NCI-H1105 treated with DMSO at 0.1 percent for 48 hours (cell line): ENCODE measurements around the gene TOMM20.

Experiments used
- DNase-seq: peaks from one replicate; lab custom pipeline; 2025; lab: John Stamatoyannopoulos, UW

Gene TOMM20

DNA sequence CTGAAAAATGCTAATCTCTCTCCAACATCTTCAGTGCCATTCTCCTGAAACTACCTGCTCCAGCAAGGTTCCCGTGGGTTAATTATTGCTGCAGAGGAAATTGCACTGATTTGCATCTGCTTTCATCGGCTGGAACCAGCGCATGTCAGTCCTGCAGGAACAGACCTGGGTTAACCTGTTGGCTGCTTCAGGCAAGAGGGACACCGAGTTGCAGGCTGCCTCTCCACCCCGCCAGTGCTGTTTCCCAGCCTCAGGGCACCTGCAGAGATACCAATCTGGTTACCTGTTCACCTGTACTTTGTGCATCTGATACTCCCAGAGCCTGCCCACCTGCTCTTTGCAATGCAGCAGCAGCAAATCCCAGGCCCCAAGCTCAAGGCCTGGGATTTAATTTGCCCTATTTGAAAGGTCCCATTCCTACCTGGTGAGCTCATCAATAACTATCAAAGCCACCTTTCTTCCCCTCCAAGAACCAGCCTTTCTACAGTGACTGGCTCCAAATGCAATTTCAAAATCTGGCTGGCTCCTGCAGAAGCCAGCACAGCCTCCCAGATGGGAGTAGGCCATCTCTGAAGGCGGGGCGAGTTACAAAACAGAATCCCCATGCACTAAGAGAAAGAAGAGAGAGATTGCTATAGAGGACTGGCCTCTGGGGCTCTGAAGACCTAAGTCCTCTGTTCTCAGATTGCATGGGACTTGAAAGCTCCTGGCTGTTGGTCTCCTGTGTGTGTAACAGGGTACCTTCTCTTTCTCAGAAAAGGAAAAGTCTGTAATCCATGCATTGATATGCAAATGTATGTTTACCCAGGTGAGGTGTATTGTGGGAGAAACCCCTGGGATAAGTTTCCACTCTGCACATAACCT, 67.8 kb downstream of the TOMM20 start:
- no peak for DNase-seq
